Left lung (tissue), 10 donors: ENCODE results near the gene MATN1. TPM values are rescaled to one million over a fixed set of nuclear protein-coding genes. Genes with fewer than 3 reads are reported as not detected.

Experiments
- ATAC-seq: fragments of 200-7000 bp; cut with Tn5 transposase; one replicate; pipeline ENCODE4 v1.9.1; 2020; ENCODE audit warnings: moderate library complexity
- DNase-seq, 4 donors: peaks; one replicate each; pipeline ENCODE4 v3.0.0-alpha.2; 2013 to 2020
- H3K27ac ChIP-seq, 2 donors: fragments of 200-600 bp; sonication (generic) in 1 of 2; one replicate each; pipeline versions ENCODE4 v1.5.0 to v1.8.0; 2020 to 2021
- H3K27me3 ChIP-seq, 2 donors: fragments of 200-600 bp; sonication (generic) in 1 of 2; one replicate each; pipeline versions ENCODE4 v1.5.0 to v1.8.0; 2020 to 2021
- H3K36me3 ChIP-seq, 2 donors: fragments of 200-600 bp; sonication (generic) in 1 of 2; one replicate each; pipeline versions ENCODE4 v1.5.0 to v1.8.0; 2020 to 2021
- H3K4me1 ChIP-seq, 2 donors: fragments of 200-600 bp; one replicate each; pipeline ENCODE4 v1.8.0; 2021
- H3K4me3 ChIP-seq, 2 donors: fragments of 200-600 bp; sonication (generic) in 1 of 2; one replicate each; pipeline versions ENCODE4 v1.5.0 to v1.8.0; 2020 to 2021; ENCODE audit warnings: mild to moderate bottlenecking in 1 of 2
- H3K9me3 ChIP-seq, 2 donors: fragments of 200-600 bp; sonication (generic) in 1 of 2; one replicate each; pipeline versions ENCODE4 v1.5.0 to v1.8.0; 2020 to 2021
- CTCF ChIP-seq, 2 donors: fragments of 200-600 bp; sonication (generic) in 1 of 2; IDR thresholded peaks; one replicate each; pipeline versions ENCODE4 v1.5.0 to v1.8.0; 2021; ENCODE audit warnings: antibody characterized with exemption in 2 of 2
- intact Hi-C, 2 donors: fragments of 100-400 bp; cut with DNase I; formaldehyde crosslinking; loops; one replicate each; pipeline versions ENCODE4 v1.11.2 to v1.14.2; 2022
- polyA plus RNA-seq, 6 donors: library from polyadenylated mRNA; unstranded; fragments of 120-200 nt; gene quantifications; one replicate each; pipeline ENCODE4 v1.2.1, GENCODE V29; 2013; ENCODE audit not compliant: insufficient read length in 6 of 6
- total RNA-seq, 2 donors: library from RNA; stranded (reverse); fragmentation: NEBNext Ultra II Directional; extraction: Animal tissue kit (Norgen Biotek cat#: 25700); gene quantifications; one replicate each; pipeline ENCODE4 v1.2.1, GENCODE V29; 2021
- donor health status: DM: no; HTN: yes; CAD: no.
- donor health status: DM: no; HTN: no; CAD: no.

MATN1 gene
- total and polyA plus RNA-seq, 8 donors: 0.08 to 1.1 (median 0.43) TPM; not detected in 1

DNA sequence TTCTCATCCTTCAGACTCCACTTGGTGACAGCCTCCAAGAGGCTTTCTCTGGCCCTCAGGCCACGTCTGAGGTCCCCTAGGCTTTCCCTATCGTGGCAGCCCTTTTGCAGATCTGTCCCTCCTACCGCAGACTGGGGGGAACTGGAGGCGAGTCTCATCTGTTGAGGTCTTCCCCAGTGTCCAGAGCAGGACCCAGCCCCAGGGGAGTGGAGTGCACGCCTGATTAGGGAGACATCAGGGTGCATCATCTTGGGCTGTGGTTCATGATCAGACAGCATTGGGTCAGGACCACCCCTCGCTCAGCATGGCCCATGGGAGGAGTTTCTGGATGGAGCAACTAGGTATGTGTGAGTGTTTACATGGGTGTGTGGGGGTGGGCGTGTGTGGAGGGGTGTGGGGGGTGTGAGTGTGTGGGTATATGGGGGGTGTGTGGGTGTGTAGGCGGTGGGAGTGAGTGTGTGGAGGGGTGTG lies 8.5 kb upstream of the MATN1 start:
- Histone ChIP-seq H3K4me3 (no peak overlapping the region), H3K36me3 (peaks cover 0 to 46% of the 10 kb centered on the region in 2 donors), H3K4me1 (peaks cover 0 to 15% of the 10 kb centered on the region in 2 donors), H3K27me3 (no peaks in the 10 kb centered on the region), H3K9me3 (no peaks in the 10 kb centered on the region), H3K27ac (no peak overlapping the region)
- TF ChIP-seq CTCF (IDR thresholded peaks at IDR 0.05): no peak
- ATAC-seq: no peak
- intact Hi-C loops: no loop called here
- DNase-seq: no peak

DNA sequence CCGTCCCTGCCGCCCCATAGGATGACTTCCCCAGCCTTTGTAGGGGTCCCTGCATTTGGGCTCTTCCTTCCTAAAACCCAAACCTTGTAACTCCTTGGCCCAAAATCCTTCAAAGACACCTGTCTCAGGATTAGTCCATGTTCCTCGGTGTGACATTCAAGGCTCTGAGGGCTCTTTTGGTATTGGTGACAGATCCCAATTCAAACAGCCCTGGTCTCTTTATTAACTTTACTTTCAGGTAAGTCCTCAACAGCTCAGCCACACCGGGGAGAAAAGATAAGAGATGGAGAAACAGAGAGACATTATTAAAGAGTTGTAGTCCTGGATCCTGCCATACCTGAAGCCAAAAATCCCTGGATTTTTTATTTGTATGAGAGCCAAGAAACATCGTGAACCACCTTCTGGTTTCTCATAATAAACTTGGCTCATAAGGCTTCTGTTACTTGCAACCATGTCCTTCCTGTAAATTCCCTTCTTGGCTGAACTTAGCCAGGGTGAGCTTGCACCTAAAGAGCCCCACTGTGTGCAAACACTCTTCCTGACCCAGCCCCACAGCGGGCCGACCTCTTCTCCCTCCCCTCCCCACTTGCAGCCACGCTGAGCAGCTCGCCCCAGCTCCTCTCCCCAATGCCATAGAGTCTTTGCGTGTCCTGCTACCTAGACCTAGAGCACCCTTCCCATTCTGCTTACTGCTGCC lies 7.9 kb upstream of the MATN1 start:
- intact Hi-C loops: no loop called here
- no peak overlapping the region for H3K4me3 ChIP-seq
- ATAC-seq: no peak
- TF ChIP-seq CTCF (IDR thresholded peaks at IDR 0.05): no peak
- H3K4me1 ChIP-seq: peaks cover 0 to 15% of the 10 kb centered on the region in 2 donors
- DNase-seq: no peak
- H3K9me3 ChIP-seq: no peaks in the 10 kb centered on the region
- H3K27me3 ChIP-seq: no peaks in the 10 kb centered on the region
- H3K36me3 ChIP-seq: peaks cover 0 to 43% of the 10 kb centered on the region in 2 donors
- no peak overlapping the region for H3K27ac ChIP-seq

GRCh38 chr1:30730346-30731108 lies 7.1 kb upstream of the MATN1 start:
- H3K27ac ChIP-seq: no peak overlapping the region
- intact Hi-C loops: no loop called here
- peaks cover 0 to 38% of the 10 kb centered on the region in 2 donors for H3K36me3 ChIP-seq
- H3K27me3 ChIP-seq: no peaks in the 10 kb centered on the region
- H3K9me3 ChIP-seq: no peaks in the 10 kb centered on the region
- ATAC-seq: no peak
- no peak for DNase-seq
- H3K4me3 ChIP-seq: no peak overlapping the region
- no peak for TF ChIP-seq CTCF (IDR thresholded peaks at IDR 0.05)
- H3K4me1 ChIP-seq: peaks cover 0 to 14% of the 10 kb centered on the region in 2 donors

- Histone ChIP-seq H3K4me3 (no peak overlapping the region), H3K9me3 (no peaks in the 10 kb centered on the region), H3K27ac (no peak overlapping the region), H3K27me3 (no peaks in the 10 kb centered on the region), H3K36me3 (peaks cover 0 to 31% of the 10 kb centered on the region in 2 donors), H3K4me1 (peaks cover 0 to 8% of the 10 kb centered on the region in 2 donors)
- intact Hi-C loops: loop anchor here in 1 of 2 donors (10.0 kb wide), 1 partner anchor 45 kb away; no protein-coding TSS in a partner anchor
- DNase-seq (no peak), ATAC-seq (no peak)
- TF ChIP-seq CTCF (IDR thresholded peaks at IDR 0.05): no peak
Observed at GRCh38 chr1:30729901-30730300, 6.5 kb upstream of the MATN1 start.
